ENCODE data around the gene RPS21. TPM values are rescaled to one million over a fixed set of nuclear protein-coding genes. Genes with fewer than 3 reads are reported as not detected.

The RPS21 gene
- total and polyA plus RNA-seq, 10 of the 15 experiments (the other 5 are each of a cell fraction or from before 2014, with no cell fraction given): 1,474 to 4,987 (median 2,439) TPM

DNA sequence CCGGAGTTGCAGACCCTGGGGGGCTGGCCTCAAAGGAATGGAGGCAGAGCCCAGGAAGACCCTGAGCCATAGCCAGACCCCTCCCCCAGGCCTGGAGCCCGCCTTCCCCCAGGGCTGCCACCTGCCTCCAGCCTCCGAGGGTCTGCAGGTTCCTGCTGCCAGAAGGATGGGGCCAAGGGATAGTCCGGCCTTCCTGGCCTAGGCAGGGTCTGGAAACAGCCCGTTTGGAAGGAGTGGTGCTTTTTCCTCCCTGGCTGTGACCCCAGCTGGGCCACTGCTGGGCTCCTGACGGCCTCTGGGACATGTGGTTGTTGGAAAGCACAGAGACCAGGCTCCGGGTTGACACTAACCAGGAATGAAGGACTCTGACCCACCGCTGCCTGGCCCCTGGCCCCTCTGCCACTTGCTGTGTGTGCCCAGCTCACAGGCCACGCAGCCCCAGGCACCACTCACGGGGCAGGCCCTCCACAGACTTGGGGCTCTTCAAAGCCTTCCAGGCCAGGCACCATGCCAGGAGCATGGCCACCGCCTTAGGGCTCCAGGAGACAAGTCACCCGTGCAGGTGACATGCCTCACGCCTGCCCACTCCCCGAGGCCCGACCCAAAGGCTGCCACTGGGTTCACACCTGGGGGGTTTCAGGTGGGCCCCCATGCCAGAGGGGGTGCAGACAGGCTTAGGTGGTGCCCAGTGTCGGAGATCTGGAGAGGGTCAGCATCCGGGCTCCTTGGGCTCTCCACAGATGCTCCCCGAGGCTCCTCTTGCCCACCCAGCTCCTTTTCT, 15.9 kb upstream of the RPS21 start:
- DNase-seq (ENCODE audit: low read depth, low spot score) (no peak), ATAC-seq (no peak), FAIRE-seq (no peak)
- Histone ChIP-seq H3K79me2 (ENCODE audit: control insufficient read depth, insufficient read depth, low read length) (no peaks in the 10 kb centered on the region), H3K27ac (ENCODE audit: control insufficient read depth, insufficient read depth) (no peak overlapping the region), H4K20me1 (ENCODE audit: control insufficient read depth, insufficient read depth) (no peaks in the 10 kb centered on the region), H3K4me3 (no peak overlapping the region), H2AFZ (ENCODE audit: control insufficient read depth, low read depth, low read length) (no peak overlapping the region), H3K9me3 (replicated peaks; ENCODE audit: control insufficient read depth, insufficient read depth, low read length) (no peaks in the 10 kb centered on the region), H3K27me3 (replicated peaks in 1 of 2; ENCODE audit: control insufficient read depth in 2 of 2, insufficient read depth in 2 of 2, low read length in 1 of 2) (peaks cover 4 to 15% of the 10 kb centered on the region in 2 experiments), H3K4me1 (ENCODE audit: control insufficient read depth, insufficient read depth, low read length) (peaks cover 5% of the 10 kb centered on the region), H3K4me2 (ENCODE audit: control insufficient read depth, insufficient read depth) (no peak overlapping the region), H3K36me3 (ENCODE audit: control insufficient read depth in 2 of 2, insufficient read depth in 2 of 2, low read length in 1 of 2) (no peaks in the 10 kb centered on the region), H3K9ac (ENCODE audit: control insufficient read depth, insufficient read depth, low read length) (no peak overlapping the region)
- 26% methylated on average over 18 of the region's 18 CpGs for WGBS (ENCODE audit: insufficient coverage, insufficient replicate concordance, low lambda C conversion rate, missing lambda C conversion rate)
- ChIA-PET CTCF (no interaction called here), SMC1A (ENCODE audit: uncharacterized antibody, unreplicated experiment) (no interaction called here), RAD21 (ENCODE audit: unreplicated experiment) (no interaction called here), POLR2A (no interaction called here)
- in situ Hi-C loops (cut with MboI) (no loop called here), intact Hi-C loops (cut with micrococcal nuclease; ENCODE audit: unreplicated experiment) (no loop called here)
- BruUV-seq (replicated peaks): no TSS peak
- TF ChIP-seq SMAD1 (IDR thresholded peaks at IDR 0.05; ENCODE audit: low read depth, partially characterized antibody): no peak
- no peak for TF ChIP-seq RB1 (IDR thresholded peaks at IDR 0.05; ENCODE audit: borderline replicate concordance)
- TF ChIP-seq, protein P1, sequence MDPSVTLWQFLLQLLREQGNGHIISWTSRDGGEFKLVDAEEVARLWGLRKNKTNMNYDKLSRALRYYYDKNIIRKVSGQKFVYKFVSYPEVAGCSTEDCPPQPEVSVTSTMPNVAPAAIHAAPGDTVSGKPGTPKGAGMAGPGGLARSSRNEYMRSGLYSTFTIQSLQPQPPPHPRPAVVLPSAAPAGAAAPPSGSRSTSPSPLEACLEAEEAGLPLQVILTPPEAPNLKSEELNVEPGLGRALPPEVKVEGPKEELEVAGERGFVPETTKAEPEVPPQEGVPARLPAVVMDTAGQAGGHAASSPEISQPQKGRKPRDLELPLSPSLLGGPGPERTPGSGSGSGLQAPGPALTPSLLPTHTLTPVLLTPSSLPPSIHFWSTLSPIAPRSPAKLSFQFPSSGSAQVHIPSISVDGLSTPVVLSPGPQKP (IDR thresholded peaks at IDR 0.05; ENCODE audit: low read depth, low read length): no peak
- TF ChIP-seq, protein P2, sequence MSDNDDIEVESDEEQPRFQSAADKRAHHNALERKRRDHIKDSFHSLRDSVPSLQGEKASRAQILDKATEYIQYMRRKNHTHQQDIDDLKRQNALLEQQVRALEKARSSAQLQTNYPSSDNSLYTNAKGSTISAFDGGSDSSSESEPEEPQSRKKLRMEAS (IDR thresholded peaks at IDR 0.05; ENCODE audit: low read depth, low read length): no peak
- no peak for TF ChIP-seq BCL11A (IDR thresholded peaks at IDR 0.05; ENCODE audit: low read depth, low read length)
